ENCODE measurements around the gene SETD5.

SETD5 gene

GRCh38 chr3:9402410-9403228 lies 5.2 kb downstream of the SETD5 start:
- H3K4me2 ChIP-seq (ENCODE audit: low read depth, low read length, poor library complexity, severe bottlenecking): peak overlapping the region; percentile 96
- no peak overlapping the region for H2AFZ ChIP-seq (ENCODE audit: low read length)
- H3K9me2 ChIP-seq (replicated peaks; ENCODE audit: low read depth, low read length): no peaks in the 10 kb centered on the region
- peak overlapping the region; percentile 98 for H3K9ac ChIP-seq (ENCODE audit: low read depth, low read length, poor library complexity, severe bottlenecking)
- peak overlapping the region; percentile 81 for H3K4me3 ChIP-seq (ENCODE audit: low read length, poor library complexity, severe bottlenecking)
- peaks cover 99% of the 10 kb centered on the region for H4K20me1 ChIP-seq (ENCODE audit: insufficient read depth, low read length, poor library complexity, severe bottlenecking)
- TF ChIP-seq EZH2phosphoT487 (IDR thresholded peaks at IDR 0.05; ENCODE audit: borderline replicate concordance) (no peak), CTCF (conservative IDR thresholded peaks at IDR 0.05; ENCODE audit: low read length) (no peak)
- peaks cover 65% of the 10 kb centered on the region for H3K4me1 ChIP-seq (ENCODE audit: insufficient read depth, low read length, poor library complexity, severe bottlenecking)
- H3K79me2 ChIP-seq (ENCODE audit: insufficient read depth, low read length): peaks cover 100% of the 10 kb centered on the region
- H3F3A ChIP-seq (ENCODE audit: low read depth): no peaks in the 10 kb centered on the region
- H3K9me3 ChIP-seq (ENCODE audit: insufficient read depth, low read depth, low read length): no peaks in the 10 kb centered on the region
- H3K27me3 ChIP-seq (ENCODE audit: insufficient read depth, low read length, poor library complexity, severe bottlenecking): peaks cover 5% of the 10 kb centered on the region
- H3K36me3 ChIP-seq (ENCODE audit: insufficient read depth, low read length): no peaks in the 10 kb centered on the region

GRCh38 chr3:9403463-9403862 lies 6.0 kb downstream of the SETD5 start:
- peak overlapping the region; percentile 96 for H3K4me2 ChIP-seq (ENCODE audit: low read depth, low read length, poor library complexity, severe bottlenecking)
- no peaks in the 10 kb centered on the region for H3K9me3 ChIP-seq (ENCODE audit: insufficient read depth, low read depth, low read length)
- H3K9ac ChIP-seq (ENCODE audit: low read depth, low read length, poor library complexity, severe bottlenecking): peak overlapping the region; percentile 98
- H3K4me3 ChIP-seq (ENCODE audit: low read length, poor library complexity, severe bottlenecking): peak overlapping the region; percentile 81
- H3K79me2 ChIP-seq (ENCODE audit: insufficient read depth, low read length): peaks cover 100% of the 10 kb centered on the region
- peaks cover 65% of the 10 kb centered on the region for H3K4me1 ChIP-seq (ENCODE audit: insufficient read depth, low read length, poor library complexity, severe bottlenecking)
- H3F3A ChIP-seq (ENCODE audit: low read depth): no peaks in the 10 kb centered on the region
- no peak for TF ChIP-seq CTCF (conservative IDR thresholded peaks at IDR 0.05; ENCODE audit: low read length)
- no peak for TF ChIP-seq EZH2phosphoT487 (IDR thresholded peaks at IDR 0.05; ENCODE audit: borderline replicate concordance)
- no peaks in the 10 kb centered on the region for H3K36me3 ChIP-seq (ENCODE audit: insufficient read depth, low read length)
- H4K20me1 ChIP-seq (ENCODE audit: insufficient read depth, low read length, poor library complexity, severe bottlenecking): peaks cover 100% of the 10 kb centered on the region
- H2AFZ ChIP-seq (ENCODE audit: low read length): no peak overlapping the region
- no peaks in the 10 kb centered on the region for H3K9me2 ChIP-seq (replicated peaks; ENCODE audit: low read depth, low read length)
- no peaks in the 10 kb centered on the region for H3K27me3 ChIP-seq (ENCODE audit: insufficient read depth, low read length, poor library complexity, severe bottlenecking)

- no peaks in the 10 kb centered on the region for H3K27me3 ChIP-seq (ENCODE audit: insufficient read depth, low read length, poor library complexity, severe bottlenecking)
- peaks cover 100% of the 10 kb centered on the region for H4K20me1 ChIP-seq (ENCODE audit: insufficient read depth, low read length, poor library complexity, severe bottlenecking)
- no peaks in the 10 kb centered on the region for H3F3A ChIP-seq (ENCODE audit: low read depth)
- peak overlapping the region; percentile 81 for H3K4me3 ChIP-seq (ENCODE audit: low read length, poor library complexity, severe bottlenecking)
- H3K79me2 ChIP-seq (ENCODE audit: insufficient read depth, low read length): peaks cover 100% of the 10 kb centered on the region
- H3K9ac ChIP-seq (ENCODE audit: low read depth, low read length, poor library complexity, severe bottlenecking): peak overlapping the region; percentile 35
- peaks cover 65% of the 10 kb centered on the region for H3K4me1 ChIP-seq (ENCODE audit: insufficient read depth, low read length, poor library complexity, severe bottlenecking)
- H3K9me2 ChIP-seq (replicated peaks; ENCODE audit: low read depth, low read length): no peaks in the 10 kb centered on the region
- peak overlapping the region; percentile 96 for H3K4me2 ChIP-seq (ENCODE audit: low read depth, low read length, poor library complexity, severe bottlenecking)
- H2AFZ ChIP-seq (ENCODE audit: low read length): no peak overlapping the region
- H3K9me3 ChIP-seq (ENCODE audit: insufficient read depth, low read depth, low read length): no peaks in the 10 kb centered on the region
- no peaks in the 10 kb centered on the region for H3K36me3 ChIP-seq (ENCODE audit: insufficient read depth, low read length)
- no peak for TF ChIP-seq EZH2phosphoT487 (IDR thresholded peaks at IDR 0.05; ENCODE audit: borderline replicate concordance)
- TF ChIP-seq CTCF (conservative IDR thresholded peaks at IDR 0.05; ENCODE audit: low read length): peak; percentile 30; the same call in 1 of the 2 replicates
These were observed 7.3 kb downstream of the SETD5 start for GRCh38 chr3:9404680-9405079.

Measured in Loucy (cell line).